GM21717 (cell line): Measurements from ENCODE around the gene EBF4.
"Not testable (repeated sequence)": the region's sequence is repeated elsewhere in the genome, so short reads cannot be mapped to it uniquely, and the experiment has no call there.

ENCODE experiments used
- ATAC-seq: cut with Tn5 transposase; IDR thresholded peaks from one replicate; pipeline ENCODE4 v1.9.1; 2021; ENCODE audit warnings: mild to moderate bottlenecking, moderate library complexity; ENCODE audit not compliant: unreplicated experiment

The EBF4 gene

GRCh38 chr20:2755451-2756055 is 63.0 kb downstream of the EBF4 start:
- no peak for ATAC-seq

DNA sequence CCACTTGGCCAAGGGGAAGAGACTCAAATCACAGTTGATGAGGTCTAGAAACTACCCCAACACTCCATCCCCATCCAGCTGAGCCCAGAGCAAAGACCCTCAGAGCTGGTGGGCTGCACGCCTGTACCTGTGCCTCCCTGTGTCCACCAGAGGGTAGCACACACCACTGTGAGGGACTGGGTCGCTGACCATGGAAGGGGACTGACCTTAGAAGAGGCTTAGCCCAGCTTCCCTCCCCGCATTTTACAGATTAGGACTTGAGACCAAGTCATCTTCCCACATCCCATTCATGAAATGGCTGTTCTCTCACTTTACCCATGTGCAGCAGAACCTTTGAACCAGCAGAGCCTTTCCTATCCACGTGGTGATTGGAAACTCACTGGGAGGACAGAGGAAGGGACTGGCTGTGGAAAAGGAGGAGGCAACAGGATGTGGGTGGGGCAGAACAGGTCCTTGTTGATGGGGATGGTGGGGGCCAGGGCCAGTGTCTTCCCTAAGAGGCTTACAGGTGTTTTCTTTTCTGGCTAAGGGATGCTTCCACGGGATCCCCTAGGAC is 63.6 kb downstream of the EBF4 start:
- ATAC-seq = no peak

GRCh38 chr20:2757001-2757400 is 64.4 kb downstream of the EBF4 start:
- no peak for ATAC-seq

DNA sequence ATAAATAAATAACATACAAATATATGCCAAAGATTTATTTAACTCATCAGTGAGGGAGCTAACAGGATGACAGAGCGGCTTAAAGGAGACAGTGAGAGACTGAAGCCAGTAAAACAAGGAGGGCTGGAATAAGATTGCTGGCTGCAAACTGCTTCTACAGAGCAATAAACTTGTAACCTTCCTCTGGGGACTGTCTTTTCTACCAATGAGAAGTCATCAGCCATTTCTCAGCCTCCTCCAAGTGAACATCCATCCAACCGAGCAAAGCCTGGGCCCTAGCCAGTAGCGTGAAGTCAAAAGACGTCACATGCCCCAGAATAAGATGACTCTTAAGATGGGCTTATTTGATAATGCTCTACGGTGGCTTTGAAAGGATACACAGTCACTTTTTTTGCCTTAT is 65.4 kb downstream of the EBF4 start:
- no peak for ATAC-seq

GRCh38 chr20:2759143-2759542 is 66.6 kb downstream of the EBF4 start:
- ATAC-seq = no peak

GRCh38 chr20:2759603-2760296 is 67.2 kb downstream of the EBF4 start:
- ATAC-seq = no peak

- no peak for ATAC-seq
Observed at GRCh38 chr20:2760297-2760951, 67.8 kb downstream of the EBF4 start.

- ATAC-seq = no peak
Observed at GRCh38 chr20:2760952-2761305, 68.3 kb downstream of the EBF4 start.

DNA sequence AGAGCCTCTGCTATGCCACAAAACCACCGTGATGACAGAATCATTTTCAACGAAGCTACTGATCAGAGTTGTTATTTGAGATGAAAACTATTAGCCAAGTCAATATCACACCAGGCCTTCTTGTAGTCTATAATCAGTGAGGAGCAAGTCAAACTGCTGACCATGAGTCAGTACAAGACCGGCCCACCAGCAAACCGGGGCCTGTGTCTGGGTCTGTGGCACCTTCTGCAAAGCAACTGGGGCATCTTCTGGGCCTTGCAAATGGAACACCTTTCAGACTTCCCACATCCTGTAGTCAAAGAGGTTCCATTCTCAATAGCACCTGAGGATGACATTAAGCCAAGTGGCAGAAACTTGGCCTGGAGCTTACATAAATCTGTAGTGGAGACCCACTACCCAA is 69.3 kb downstream of the EBF4 start:
- no peak for ATAC-seq

DNA sequence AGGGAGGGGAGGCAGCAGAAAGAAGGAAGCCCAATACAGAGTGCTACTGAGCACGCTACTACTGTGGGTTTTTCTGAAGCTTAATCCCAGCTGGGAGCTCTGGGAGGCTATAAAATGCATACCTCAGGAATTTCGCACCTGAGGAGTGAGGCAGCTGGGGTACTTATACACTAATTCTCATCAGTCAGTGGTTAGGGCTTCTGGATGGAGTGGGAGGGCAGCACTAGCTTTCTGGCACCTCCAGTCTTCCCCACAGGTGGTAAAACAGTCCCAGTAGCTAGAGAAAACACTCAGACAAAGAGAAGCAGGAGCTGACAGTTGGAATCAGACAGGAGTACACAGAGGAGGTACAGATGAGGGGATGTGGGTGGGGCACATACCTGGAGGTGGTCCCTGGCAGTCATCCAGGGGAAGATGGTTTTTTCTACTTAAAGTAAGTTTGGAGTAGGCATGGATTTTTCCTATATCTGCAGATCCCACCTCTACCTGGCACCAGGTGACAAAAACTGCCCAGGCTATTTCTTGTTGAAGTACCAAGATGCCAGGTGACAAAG is 70.1 kb downstream of the EBF4 start:
- no peak for ATAC-seq

GRCh38 chr20:2763186-2763585 is 70.6 kb downstream of the EBF4 start:
- ATAC-seq = no peak

DNA sequence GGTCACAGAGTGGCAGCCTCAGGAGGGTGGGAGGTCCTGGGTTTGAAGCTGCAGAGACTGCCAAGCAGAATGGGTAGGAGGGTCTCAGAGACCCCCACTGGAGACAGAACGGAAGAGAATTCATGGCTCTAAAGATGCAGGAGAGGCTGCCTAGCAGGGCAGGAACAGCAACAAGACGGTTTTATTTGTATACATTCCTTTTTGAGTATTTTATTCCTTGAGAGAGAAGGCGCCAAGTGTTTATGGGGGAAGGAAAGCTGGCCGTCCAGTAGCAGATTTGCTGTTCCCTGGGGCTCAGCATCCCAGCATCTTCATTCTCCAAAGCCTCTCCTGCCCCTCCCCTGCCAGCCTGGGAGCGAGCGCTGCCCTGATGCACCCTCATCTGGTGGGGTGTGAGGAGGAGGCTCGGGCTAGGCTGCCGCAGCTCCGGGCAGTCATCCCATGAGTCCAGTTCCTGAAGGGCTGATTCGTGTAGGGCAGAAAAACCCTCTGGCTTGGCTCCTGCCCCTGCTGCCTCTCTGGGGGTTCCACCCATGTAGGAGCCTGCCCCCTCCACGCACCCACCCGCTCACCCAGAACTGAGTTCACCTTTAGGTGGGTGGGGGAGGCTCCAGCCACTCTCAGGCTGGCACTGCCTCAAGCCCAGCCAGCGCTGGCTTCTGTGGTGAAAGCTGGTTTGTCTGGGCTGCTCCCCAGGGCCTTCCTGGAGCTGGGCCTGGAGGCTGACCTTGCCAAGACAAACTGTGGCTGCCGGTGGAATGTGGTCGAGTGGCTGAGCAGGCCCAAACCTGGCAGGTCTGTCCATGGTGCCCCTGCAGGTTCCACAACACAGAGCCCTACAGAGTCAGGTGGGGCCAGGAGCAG is 75.4 kb downstream of the EBF4 start:
- no peak for ATAC-seq

GRCh38 chr20:2768632-2769015 is 76.0 kb downstream of the EBF4 start:
- ATAC-seq = no peak

DNA sequence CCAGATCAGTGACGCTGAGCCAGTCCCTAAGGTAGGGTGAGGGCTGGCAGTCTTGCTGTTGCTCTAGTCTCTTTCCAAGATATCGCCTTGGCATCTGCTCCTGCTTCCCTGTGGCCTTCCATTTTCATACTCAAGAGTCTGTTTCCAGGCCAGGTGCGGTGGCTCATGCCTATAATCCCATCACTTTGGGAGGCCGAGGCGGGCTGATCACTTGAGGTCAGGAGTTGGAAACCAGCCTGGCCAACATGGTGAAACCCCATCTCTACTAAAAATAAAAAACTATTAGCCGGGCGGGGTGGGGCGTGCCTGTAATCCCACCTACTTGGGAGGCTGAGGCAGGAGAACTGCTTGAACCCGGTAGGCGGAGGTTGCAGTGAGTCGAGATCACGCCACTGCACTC is 77.5 kb downstream of the EBF4 start:
- ATAC-seq = not testable (repeated sequence)

- ATAC-seq = no peak
Observed at GRCh38 chr20:2771631-2772080, 79.1 kb downstream of the EBF4 start.

DNA sequence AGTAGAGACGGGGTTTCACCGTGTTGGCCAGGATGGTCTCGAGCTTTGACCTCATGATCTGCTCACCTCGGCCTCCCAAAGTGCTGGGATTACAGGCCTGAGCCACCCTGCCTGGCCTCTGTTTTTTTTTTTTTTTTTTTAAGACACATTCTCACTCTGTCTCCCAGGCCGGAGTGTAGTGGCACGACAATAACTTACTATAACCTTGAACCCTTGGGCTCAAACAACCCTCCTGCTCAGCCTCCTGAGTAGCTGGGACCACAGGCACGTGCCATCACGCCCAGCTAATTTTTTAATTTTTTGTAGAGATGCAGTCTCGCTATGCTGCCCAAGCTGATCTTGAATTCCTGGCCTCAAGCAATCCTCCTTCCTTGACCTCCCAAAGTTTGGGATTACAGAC is 81.2 kb downstream of the EBF4 start:
- no peak for ATAC-seq

DNA sequence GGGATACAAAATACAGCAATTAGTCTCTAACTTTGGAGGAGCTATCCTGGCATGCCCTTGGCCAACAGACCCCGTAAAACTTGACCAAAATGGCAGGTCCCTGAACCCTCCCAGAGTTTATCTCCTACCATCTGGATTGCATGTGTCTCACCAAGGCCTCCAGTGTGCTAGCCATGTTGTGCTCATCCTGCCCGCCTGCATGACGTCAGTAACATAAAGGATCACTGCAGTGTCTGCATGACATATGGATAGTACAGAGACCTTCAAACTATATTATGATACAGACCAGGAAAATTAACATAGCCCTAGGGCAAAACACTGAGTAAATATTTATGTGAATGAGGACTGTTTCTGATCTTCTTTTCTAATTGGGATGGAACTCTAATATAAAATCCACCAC is 82.6 kb downstream of the EBF4 start:
- no peak for ATAC-seq

GRCh38 chr20:2778602-2779321 is 86.2 kb downstream of the EBF4 start:
- no peak for ATAC-seq

- ATAC-seq = no peak
Observed at GRCh38 chr20:2780948-2781347, 88.4 kb downstream of the EBF4 start.

- no peak for ATAC-seq
Observed at GRCh38 chr20:2783908-2784566, 91.5 kb downstream of the EBF4 start.
